Measurements from ENCODE around the gene TTF2.
"Not testable (repeated sequence)": the region's sequence is repeated elsewhere in the genome, so short reads cannot be mapped to it uniquely, and the experiment has no call there.

Gene TTF2

DNA sequence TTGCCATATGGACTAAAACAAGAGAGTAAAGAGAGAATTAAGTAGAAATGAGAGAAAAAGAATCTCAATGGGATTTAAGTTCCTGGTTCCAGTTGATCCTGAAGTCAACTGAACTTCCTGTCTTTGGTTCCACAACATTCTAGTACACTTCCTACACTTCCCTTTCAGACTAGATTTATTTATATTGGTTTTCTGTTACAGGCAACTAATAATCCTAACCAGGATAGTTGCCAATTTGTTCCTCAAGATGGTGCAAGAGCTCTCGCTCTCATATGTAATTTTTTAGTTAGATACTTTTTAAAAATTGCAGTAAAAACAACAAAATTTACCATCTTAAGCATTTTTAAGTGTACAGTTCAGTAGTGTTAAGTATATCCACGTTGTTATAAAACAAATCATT is 90.2 kb downstream of the TTF2 start:
- Histone ChIP-seq H3K27me3 (ENCODE audit: insufficient read depth, insufficient read length) (no peaks in the 10 kb centered on the region), H3K36me3 (ENCODE audit: insufficient read depth, insufficient read length, low read length) (no peaks in the 10 kb centered on the region), H3K4me1 (ENCODE audit: insufficient read depth, insufficient read length) (no peaks in the 10 kb centered on the region), H3K9ac (ENCODE audit: insufficient read length, low read depth) (no peak overlapping the region), H3K9me3 (ENCODE audit: insufficient read depth, low read length) (peaks cover 10% of the 10 kb centered on the region; the same call in 1 of the 2 replicates), H3K4me3 (ENCODE audit: insufficient read length, low read depth) (no peak overlapping the region)
- no peak for DNase-seq (ENCODE audit: low read depth, low spot score)
- TF ChIP-seq SUZ12 (IDR thresholded peaks at IDR 0.05; ENCODE audit: extremely low read depth, insufficient read depth, insufficient read length) = no peak

DNA sequence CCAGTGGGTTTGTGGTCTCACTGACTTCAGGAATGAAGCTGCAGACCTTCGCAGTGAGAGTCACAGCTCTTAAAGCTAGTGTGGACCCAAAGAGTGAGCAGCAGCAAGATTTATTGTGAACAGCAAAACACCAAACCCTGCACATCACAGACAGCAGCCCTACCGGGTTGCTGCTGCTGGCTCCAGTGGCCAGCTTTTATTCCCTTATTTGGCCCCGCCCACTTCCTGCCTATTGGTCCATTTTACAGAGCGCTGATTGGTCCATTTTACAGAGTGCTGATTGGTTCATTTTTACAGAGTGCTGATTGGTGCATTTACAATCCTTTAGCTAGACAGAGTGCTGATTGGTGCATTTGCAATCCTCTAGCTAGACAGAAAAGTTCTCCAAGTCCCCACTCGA is 91.2 kb downstream of the TTF2 start:
- not testable (repeated sequence) for H3K27me3 ChIP-seq (ENCODE audit: insufficient read depth, insufficient read length); H3K9ac ChIP-seq (ENCODE audit: insufficient read length, low read depth); H3K4me3 ChIP-seq (ENCODE audit: insufficient read length, low read depth); H3K4me1 ChIP-seq (ENCODE audit: insufficient read depth, insufficient read length); DNase-seq (ENCODE audit: low read depth, low spot score); H3K36me3 ChIP-seq (ENCODE audit: insufficient read depth, insufficient read length, low read length)
- peaks cover 10% of the 10 kb centered on the region; the same call in 1 of the 2 replicates for H3K9me3 ChIP-seq (ENCODE audit: insufficient read depth, low read length)
